Head of caudate nucleus (tissue), 42 donors: ENCODE measurements around the gene MAD2L1BP.

Experiments
- DNase-seq, 42 donors: peaks; one replicate each; pipeline versions ENCODE4 v3.0.0 to v3.0.0-alpha.2; 2020 to 2021; ENCODE audit warnings: mixed read lengths in 7 of 42
- intact Hi-C: fragments of 100-400 bp; cut with DNase I; formaldehyde crosslinking; loops from one replicate; pipeline ENCODE4 v1.15.0; 2022

The MAD2L1BP gene

DNA sequence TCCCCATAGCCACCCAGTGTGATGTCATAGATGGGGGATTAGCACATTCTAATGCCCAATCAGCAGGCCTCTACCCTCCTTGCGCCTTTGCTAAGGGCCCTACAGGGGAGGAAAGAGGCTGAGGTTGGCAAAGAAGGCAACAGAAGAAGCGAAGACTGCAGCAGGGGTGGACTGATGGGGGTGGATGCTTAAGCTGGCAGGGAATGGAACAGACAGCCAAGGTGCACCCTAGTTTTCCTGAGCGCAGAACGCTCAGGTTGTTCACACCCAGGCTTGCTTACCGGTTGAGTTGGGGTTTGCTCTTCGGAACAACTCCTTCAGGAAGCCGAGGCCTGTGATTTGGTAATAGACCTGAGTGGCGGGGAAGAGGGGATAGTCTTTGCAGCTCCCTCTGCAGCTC lies 39.3 kb downstream of the MAD2L1BP start:
- peak in 32 of 42 donors; percentile 24 to 88 (median 54) for DNase-seq

DNA sequence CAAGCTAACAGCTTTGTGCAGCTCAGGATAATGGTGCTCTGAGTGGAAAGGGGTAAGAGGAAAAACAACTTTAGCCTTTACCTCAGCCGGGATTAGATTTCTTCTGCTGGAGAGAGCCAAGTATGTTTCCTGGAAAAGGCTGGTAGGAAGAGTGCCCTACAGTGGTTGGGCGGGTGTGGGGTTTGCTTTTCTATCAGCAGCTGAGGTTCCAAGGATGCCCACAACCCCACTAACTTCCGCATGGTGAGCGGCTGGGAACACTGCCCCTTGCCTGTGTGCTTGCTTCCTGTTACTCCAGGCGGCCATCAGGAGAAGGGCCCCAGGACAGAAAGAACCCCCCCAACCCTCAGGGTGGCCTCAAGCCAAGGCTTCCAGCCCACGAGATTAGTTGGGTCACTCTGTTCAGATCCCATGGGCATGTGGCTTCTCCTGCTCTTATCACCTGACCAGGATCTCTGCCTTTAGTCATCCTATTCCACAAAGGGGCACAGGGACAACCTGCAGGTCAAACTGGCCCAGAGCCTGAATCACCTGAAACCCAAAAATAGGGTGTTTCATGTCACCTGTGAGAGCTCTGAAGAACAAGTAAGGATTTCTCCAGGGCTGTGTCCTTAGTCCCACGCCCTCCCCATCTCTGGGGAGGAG lies 41.4 kb downstream of the MAD2L1BP start:
- intact Hi-C loops, result no loop called here
- DNase-seq, result no peak

More for the DNA sequence above, 39.3 kb downstream of the MAD2L1BP start:
- intact Hi-C loops, result no loop called here

DNA sequence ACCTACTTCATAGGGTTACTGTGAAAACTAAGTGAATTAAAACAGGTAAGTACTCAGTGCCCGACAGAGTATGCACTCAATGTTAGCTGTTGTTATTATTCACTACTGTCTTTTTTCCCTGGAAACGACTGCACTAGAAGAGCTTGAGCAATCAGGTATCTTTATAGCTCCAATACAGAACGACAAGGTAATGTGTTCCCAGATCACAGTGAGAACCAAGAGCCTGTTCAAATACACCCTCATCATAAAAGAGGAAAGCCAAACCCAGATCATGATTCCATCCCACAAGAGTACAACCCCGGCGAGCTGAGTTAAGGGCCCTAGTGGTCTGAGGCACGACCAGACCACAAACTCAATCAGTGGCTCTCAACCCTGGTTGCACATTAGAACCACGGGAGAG lies 42.1 kb downstream of the MAD2L1BP start:
- no peak for DNase-seq
- intact Hi-C loops, result no loop called here

DNA sequence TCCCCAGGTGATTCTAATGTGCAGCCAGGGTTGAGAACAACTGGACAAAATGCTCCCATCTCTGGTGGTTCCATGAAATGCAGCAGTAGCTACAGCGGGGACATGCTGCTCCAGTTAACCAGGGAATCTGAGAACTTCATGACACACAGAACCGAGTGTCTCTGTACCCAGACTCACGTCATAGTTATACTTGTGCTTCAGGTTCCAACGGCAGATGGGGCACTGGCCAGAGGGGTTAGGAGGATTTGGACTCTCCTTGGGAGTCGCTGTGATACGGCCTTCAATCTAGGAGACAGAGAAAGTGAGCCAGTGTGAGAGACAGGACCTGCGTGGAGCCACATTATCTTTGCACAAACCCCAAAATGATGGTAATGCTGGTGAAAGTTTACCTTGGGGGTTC lies 42.7 kb downstream of the MAD2L1BP start:
- DNase-seq, result no peak
- intact Hi-C loops, result no loop called here

DNA sequence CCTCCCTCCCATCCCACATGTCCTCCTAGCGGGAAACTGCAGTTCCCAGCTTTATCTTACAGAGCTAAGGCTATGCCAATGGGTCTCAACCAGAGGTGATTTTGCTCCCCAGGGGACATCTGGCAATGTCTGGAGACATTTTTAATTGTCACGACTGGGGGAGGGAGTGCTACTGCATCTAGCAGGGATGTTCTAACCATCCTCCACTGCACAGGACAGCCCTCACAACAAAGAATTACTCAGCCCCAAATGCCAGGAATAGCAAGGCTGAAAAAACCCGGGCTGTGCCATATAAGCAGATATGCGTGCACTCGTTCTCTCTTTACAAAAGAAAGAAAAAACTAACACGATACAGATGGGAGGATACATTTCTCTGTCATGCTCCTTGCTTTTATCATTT lies 43.4 kb downstream of the MAD2L1BP start:
- DNase-seq, result no peak
- intact Hi-C loops, result no loop called here

DNA sequence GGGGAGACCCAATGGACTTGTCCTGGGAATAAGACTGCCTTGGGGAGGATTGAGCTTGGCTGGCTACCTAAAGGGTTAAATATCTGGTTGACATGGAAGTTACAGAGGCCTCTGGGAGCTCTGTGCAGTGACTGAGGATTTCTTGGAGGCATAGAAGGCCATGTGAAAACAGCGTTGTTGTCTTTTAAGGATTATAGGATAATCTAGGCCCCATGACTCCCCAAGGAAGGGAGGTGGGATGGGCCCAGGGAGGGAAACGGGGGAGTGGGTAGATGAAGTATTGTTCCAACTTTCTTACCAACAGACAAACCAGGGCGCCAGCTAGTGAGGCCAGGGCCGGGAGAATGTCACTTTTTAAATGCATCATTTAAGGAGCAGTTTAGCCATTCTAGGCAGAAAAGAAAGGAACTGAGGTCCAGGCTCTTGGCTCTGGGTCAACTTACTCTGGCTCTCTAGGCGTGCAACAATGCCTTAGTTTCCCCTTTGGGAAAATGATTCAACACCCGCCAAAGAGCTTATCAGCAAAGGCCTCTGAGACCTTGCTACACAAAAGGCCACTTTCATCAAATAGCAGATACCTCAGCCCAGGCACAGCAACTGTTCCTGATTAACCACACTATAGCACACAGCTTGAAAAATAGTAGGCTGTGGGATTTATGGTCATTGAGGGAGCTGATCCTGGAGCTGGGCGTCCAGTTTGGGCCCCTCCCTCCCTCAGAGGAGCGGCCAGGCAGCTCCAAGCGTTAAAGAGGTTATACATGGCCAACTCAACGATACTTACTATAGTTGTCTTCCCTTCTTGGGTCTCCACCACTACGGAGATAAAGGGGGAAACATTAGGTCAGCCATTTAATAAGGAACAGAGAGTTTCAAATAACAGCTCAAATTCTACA lies 44.9 kb downstream of the MAD2L1BP start:
- intact Hi-C loops, result no loop called here
- DNase-seq, result no peak

DNA sequence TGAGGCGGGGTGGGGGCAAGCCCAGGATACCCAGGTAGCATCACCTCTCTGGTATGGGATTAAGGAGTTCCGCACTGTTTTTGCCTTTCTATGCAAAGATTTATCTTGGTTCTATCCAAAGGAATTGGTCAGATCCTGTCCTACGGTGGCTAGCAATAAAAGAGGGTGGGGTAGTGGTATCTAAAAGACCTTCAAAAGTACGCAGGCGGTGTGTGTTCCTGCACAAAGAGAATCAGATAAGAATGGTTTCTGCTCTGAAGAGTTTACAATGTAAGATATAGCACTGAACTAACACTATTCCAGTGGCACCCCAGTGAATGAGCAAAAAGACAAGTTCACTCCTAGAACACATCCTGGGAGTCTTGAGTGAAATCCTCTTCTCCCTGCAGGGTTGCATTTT lies 45.7 kb downstream of the MAD2L1BP start:
- intact Hi-C loops, result no loop called here

DNA sequence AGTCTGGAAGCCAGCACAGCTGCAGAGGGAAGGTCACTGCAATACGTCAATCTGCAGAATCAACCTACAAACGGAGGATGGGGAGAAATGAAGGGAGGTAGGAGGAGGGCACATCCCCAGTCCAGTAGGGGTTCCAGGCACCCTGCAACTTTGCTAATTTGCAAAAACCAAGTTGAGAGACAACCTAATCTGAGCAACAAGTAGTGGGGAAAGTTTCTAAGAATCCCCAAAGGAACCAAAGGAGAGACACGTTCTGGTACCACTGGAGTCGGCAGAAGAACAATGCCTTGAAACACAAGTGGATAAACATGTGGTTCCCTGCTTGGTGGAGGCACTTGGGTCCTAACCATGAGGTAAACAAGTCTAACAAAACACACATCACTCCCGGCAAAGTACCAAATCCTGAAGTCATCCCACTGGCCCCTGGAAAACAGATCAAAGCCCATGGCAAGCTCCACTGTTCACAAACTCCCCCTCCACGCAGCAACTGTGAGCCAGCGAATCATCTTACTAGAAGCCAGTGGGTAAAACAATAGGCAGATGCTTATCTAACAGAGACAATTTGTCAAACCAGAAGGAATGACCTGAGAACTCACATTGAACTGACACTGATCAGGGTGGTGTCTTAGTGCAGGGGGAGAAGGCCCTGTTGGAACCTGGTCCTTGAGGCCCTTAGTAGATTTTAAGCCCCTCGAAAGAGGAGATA lies 47.2 kb downstream of the MAD2L1BP start:
- intact Hi-C loops, result no loop called here
- no peak for DNase-seq

More for the DNA sequence above, 45.7 kb downstream of the MAD2L1BP start:
- no peak for DNase-seq

DNA sequence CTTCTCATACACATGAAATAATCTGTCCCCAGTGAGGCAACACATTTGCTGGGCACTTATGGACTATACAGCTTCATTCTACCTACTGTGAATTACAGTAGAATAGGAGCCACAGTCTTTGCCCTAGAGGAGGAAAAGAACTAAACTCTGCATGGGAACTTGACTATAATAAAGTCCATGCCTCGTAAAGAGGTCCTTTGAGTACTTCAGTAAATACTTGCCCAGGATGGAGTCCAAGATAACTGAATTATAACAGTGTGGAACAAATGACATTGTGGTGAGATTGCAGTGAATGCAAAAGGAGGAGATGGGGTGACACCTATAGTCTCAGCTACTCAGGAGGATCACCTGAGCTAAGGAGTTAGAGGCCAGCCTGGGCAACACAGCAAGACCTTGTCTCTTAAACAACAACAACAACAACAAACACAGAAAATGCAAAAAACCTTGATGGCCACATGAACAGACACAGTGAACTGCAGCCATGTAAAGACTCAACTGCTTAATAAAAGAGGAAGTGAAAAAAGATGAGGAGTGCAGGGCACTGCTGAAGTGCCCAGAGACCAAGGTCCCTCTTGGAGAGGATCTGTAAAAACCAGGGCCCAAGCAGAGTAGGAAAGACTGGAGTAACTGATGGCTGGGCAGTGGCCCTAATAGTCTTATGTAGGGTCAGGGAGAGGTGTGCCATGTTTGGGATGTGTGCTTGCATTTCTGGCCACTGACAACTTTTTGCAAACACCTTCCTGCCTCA lies 48.2 kb downstream of the MAD2L1BP start:
- intact Hi-C loops, result no loop called here
- no peak for DNase-seq

DNA sequence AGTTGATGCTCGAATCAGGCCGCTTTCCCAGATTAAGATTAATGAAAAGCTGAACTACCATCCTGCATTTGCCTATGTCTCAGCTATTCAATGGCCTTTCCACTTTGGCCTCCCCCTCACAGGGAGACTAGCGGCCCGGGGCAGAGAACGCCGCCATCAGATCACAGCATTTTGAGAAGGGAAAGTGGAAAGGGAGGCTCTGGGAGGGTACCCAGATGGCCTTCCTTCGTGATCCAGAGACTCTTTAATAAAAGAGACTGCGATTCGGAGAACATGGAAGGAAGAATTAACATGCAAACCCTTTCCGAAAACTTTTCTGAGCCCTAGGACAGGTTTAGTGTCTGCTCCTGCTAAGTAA lies 51.4 kb downstream of the MAD2L1BP start:
- intact Hi-C loops, result no loop called here
- DNase-seq, result no peak

DNA sequence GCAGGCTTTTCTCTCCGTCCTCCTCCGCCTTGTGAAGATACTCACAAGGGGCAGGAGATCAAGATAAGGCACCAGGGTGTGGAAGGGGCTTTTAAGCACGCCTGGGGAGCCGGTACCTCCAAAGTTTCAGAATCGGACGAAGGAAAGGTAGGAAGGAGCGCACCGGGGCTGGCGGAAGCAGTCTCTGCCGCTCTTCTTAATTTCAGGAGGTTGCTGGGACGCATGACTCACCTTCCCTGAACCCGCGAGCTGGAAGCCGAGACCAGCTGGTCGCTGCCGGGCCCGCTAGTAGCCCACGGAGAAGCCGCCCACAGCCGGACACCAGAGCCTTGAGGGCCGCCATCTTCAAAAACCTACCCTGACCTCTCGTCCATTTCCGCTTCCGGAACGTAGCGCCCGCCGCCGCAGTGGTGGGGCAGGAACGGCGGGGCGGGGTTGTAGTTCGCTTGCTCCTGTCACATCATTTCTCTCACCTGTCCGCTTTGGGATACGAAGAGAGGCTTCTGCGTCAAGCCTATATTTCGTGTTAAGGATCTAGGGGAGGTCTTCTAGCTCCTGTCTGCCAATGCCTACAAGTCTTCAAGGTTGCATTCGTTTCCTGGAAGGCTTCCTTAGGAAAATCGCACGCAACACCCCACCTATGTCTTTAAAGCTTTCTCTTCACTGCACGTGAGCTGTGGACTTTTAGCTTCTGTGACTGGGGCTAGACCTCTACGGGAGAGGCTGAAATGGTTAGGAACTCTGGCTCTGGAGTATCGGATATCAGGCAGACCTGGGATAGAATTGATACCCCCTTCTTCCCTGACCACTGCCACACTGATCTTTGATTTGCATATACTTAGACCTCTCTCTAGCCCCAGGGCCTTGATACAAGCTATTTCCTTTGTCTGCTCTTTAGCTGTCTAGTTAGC lies 52.1 kb downstream of the MAD2L1BP start, which contains the start of gene MRPS18A:
Gene MRPS18A, minus strand, starts transcription at position 355 of the 911 bp plus-strand sequence. Its CDS starts 12 bp downstream, at position 343.
- intact Hi-C loops, result no loop called here
- peak; percentile 77 to 96 (median 90) for DNase-seq

DNA sequence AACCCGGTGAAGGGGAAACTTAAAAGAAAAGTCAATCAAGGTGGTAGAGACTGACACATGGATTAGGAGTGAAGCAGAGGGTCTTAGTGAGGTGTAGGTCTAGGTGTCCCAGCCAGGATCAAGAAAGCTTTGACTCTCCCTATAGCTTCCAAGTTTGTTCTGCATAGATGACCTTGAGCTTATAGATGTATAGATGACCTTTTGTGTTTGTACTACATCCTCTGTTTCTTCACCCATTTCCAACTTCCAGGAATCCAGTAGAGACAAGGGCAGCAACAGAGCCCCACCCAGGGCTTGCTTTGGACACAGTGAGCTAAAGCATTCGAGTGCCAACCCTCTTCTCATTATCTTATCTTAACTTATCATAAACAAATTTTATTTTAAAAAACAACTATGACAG lies 53.8 kb downstream of the MAD2L1BP start:
- intact Hi-C loops, result no loop called here
- DNase-seq, result no peak
